Coronary artery (tissue), 2 donors: ENCODE results near the gene SMARCB1.

ENCODE experiments used
- DNase-seq: peaks from one replicate; pipeline ENCODE4 v3.0.0-alpha.2; 2017; ENCODE audit warnings: low spot score
- H3K27ac ChIP-seq, 2 donors: fragments of 200-600 bp; sonication (generic); one replicate each; pipeline ENCODE4 v1.5.1; 2016 to 2019
- H3K4me3 ChIP-seq: fragments of 200-600 bp; sonication (generic); 2 replicates; pipeline ENCODE4 v1.5.1; 2016; ENCODE audit warnings: mild to moderate bottlenecking, moderate library complexity
- TF ChIP-seq, protein P1 (sequence below): fragments of 200-600 bp; sonication (generic); IDR thresholded peaks from one replicate; pipeline ENCODE4 v1.5.1; 2019; ENCODE audit warnings: antibody characterized with exemption

SMARCB1 gene

DNA sequence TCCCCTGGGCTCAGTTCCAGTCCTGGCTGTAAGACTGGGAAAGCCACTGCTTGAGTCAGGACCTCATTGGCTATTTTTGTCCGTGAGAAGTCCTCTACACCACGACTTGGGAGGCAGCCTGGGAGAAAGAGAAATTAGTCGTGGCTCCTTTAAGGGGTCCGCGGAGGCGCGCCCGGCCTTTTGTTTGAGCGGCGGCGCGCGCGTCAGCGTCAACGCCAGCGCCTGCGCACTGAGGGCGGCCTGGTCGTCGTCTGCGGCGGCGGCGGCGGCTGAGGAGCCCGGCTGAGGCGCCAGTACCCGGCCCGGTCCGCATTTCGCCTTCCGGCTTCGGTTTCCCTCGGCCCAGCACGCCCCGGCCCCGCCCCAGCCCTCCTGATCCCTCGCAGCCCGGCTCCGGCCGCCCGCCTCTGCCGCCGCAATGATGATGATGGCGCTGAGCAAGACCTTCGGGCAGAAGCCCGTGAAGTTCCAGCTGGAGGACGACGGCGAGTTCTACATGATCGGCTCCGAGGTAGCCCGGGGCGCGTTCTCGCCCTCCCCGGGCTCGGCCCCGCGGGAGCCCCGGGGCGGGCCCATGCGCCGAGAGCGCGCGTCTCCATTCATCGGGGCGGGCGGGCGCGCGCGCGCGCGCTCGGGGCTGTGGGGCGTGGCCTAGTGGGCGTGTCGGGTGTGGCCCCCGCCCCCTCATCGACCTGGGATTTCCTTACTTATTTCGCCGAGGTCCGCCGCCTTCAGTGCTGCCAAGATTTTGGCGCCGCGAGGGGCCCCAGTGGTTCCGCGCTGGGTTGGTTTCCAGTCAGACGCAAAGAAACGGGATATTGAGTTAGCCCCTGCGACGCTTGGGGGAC is at the start of gene SMARCB1:
TSS of gene SMARCB1 (plus strand) at position 215 of the 848 bp plus-strand sequence. CDS start at position 419, 204 bp downstream.
- TF ChIP-seq, protein P1, sequence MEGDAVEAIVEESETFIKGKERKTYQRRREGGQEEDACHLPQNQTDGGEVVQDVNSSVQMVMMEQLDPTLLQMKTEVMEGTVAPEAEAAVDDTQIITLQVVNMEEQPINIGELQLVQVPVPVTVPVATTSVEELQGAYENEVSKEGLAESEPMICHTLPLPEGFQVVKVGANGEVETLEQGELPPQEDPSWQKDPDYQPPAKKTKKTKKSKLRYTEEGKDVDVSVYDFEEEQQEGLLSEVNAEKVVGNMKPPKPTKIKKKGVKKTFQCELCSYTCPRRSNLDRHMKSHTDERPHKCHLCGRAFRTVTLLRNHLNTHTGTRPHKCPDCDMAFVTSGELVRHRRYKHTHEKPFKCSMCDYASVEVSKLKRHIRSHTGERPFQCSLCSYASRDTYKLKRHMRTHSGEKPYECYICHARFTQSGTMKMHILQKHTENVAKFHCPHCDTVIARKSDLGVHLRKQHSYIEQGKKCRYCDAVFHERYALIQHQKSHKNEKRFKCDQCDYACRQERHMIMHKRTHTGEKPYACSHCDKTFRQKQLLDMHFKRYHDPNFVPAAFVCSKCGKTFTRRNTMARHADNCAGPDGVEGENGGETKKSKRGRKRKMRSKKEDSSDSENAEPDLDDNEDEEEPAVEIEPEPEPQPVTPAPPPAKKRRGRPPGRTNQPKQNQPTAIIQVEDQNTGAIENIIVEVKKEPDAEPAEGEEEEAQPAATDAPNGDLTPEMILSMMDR, result no peak
- peak; percentile 94 for DNase-seq
- H3K4me3 ChIP-seq, result peak within 1 kb of the TSS; percentile 96
- H3K27ac ChIP-seq, result peak within 1 kb of the TSS; percentile 98 to 100

DNA sequence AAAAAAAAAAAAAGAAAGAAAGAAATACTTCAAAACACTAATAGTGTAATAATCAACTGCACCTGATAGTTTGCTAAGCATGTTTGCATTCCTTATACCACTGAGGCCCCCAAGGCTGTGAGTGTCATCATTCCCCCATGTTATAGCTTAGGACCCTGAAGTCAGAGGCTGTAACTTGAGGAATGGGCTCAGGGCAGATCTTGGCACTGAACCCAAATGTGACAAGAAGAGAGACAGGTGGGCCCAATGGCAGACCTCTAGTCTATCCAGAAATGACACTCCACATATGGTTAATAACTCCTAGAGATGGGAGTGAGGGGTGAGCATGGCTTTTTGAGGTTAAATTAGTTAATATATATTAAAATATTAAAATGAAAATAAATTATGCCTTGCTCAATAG is 49.1 kb upstream of the SMARCB1 start:
- no peak for DNase-seq
- Histone ChIP-seq H3K27ac (no peak overlapping the region), H3K4me3 (no peak overlapping the region)
- TF ChIP-seq, protein P1, result no peak

DNA sequence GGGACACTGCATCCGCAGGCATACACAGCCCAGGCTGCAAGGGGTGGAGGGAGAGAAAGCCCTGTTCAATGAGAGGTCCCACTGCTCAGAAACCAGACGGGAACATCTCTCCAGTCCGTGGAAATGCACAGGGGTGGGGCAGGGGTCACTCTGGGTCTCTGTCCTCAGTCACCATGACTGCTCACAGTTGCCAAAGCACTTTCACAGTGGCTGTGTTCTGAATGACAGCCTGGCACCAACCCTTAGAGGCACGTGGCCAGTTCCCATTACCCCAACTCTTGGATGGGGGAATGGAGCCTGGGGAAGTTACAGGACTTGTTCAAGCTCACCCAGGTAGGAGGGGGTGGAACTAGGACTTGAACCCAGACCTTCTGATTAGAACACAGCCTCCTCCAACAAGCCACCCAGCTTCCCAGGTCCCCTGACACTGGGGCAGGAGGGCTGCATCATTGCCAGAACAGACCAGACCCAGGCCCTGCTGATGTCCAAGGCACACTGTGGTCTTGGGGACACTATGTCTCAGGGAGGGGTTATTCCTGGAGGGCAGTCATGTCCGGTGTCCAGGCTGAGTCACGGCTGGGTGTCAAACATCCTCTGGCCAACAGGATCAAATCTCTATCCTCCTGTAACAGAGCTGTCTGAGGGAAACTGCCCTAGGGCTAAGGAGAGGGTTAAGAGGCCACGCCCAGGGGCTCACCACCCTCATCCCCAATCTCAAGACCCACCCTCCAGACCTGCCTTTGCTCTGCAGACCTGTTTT is 44.1 kb upstream of the SMARCB1 start:
- TF ChIP-seq, protein P1, result no peak
- no peak for DNase-seq
- H3K27ac ChIP-seq, result peak overlapping the region; percentile 50 to 71
- no peak overlapping the region for H3K4me3 ChIP-seq

DNA sequence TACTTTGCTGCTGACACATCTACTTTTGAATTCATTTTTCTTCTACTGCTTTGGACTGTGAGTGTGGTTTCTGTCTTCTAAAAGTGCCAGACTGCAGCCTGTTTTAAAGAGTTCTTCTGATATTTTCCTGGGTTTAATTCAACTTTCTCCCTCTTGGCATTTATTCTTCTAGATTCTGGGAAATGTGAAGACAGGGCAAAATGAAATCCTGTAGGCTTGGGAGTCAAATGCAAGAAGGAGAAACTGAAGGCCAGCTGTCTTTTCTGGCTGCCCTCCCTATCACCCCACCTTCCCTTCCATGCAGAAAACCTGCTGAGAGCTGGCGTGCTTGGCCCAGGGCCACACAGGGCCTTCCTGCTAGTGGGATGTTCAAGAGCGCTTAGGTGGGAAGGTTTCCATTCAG is 43.5 kb upstream of the SMARCB1 start:
- Histone ChIP-seq H3K27ac (peak overlapping the region; percentile 50 to 71), H3K4me3 (no peak overlapping the region)
- TF ChIP-seq, protein P1, result no peak
- DNase-seq, result no peak

DNA sequence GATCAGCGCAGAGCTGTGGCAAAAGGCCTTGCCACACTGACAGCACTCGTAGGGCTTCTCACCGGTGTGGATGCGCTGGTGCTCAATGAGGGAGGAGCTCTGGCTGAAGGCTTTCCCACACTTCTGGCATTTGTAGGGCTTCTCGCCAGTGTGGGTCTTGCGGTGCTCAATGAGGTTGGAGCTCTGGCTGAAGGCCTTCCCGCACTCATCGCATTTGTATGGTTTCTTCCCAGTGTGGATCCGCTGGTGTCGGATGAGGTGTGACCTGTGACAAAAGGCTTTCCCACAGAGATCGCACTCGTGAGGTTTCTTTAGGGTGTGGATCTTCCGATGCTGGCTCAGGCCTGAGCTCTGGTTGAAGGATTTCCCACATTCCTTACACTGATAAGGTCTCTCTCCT is 42.8 kb upstream of the SMARCB1 start:
- Histone ChIP-seq H3K4me3 (no peak overlapping the region), H3K27ac (peak overlapping the region in 1 of 2 donors; percentile 46)
- TF ChIP-seq, protein P1, result no peak
- no peak for DNase-seq

DNA sequence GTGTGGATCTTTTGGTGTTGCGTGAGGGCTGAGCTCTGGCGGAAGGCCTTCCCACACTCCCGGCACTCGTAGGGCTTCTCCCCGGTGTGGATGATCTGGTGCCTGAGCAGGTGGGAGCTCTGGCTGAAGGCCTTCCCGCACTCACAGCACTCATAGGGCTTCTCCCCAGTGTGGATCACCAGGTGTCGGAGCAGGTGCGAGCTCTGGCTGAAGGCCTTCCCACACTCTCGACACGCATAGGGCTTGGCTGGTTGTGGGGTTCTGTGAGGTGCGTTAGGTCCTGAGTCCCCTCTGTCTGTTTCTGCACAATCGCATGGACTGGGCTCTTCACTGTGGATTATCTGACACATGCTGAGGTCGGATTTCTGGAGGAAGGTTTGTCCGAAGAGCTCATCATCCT is 42.3 kb upstream of the SMARCB1 start:
- H3K4me3 ChIP-seq, result no peak overlapping the region
- DNase-seq, result no peak
- no peak overlapping the region for H3K27ac ChIP-seq
- TF ChIP-seq, protein P1, result no peak
